ENCODE data around the gene RALGAPB. TPM values are rescaled to one million over a fixed set of nuclear protein-coding genes. Genes with fewer than 3 reads are reported as not detected.

The RALGAPB gene
- total and polyA plus RNA-seq, 2 of the 13 experiments (the other 11 are each of a cell fraction or from before 2014, with no cell fraction given): 17.6 to 30.6 TPM

GRCh38 chr20:38434770-38435554 is 37.7 kb upstream of the RALGAPB start, which contains the start of gene SNHG17 (continued):
- peak; percentile 91 for TF ChIP-seq GFI1 (CRISPR knock-in tag; IDR thresholded peaks at IDR 0.05; ENCODE audit: borderline replicate concordance)
- peak; percentile 74; the same call in 1 of the 2 replicates for TF ChIP-seq RBAK (CRISPR knock-in tag; IDR thresholded peaks at IDR 0.05)
- TF ChIP-seq, protein P1, sequence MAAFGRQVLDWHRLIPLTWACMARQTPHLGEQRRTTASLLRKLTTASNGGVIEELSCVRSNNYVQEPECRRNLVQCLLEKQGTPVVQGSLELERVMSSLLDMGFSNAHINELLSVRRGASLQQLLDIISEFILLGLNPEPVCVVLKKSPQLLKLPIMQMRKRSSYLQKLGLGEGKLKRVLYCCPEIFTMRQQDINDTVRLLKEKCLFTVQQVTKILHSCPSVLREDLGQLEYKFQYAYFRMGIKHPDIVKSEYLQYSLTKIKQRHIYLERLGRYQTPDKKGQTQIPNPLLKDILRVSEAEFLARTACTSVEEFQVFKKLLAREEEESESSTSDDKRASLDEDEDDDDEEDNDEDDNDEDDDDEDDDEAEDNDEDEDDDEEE (CRISPR knock-in tag; IDR thresholded peaks at IDR 0.05): peak; percentile 99
- TF ChIP-seq ZBTB21 (CRISPR knock-in tag; IDR thresholded peaks at IDR 0.05): peak; percentile 82
- TF ChIP-seq ARID5B (CRISPR knock-in tag; IDR thresholded peaks at IDR 0.05): peak; percentile 92
- TF ChIP-seq ETV5 (CRISPR knock-in tag; IDR thresholded peaks at IDR 0.05; ENCODE audit: borderline replicate concordance): peak; percentile 99
- TF ChIP-seq ZNF687 (CRISPR knock-in tag; IDR thresholded peaks at IDR 0.05): peak; percentile 99
- TF ChIP-seq KLF6 (CRISPR knock-in tag; IDR thresholded peaks at IDR 0.05): peak; percentile 100
- TF ChIP-seq RARG (CRISPR knock-in tag; IDR thresholded peaks at IDR 0.05; ENCODE audit: low read depth): peak; percentile 98
- peak; percentile 100 for TF ChIP-seq ZNF619 (CRISPR knock-in tag; IDR thresholded peaks at IDR 0.05)
- no peak for TF ChIP-seq LCORL (IDR thresholded peaks at IDR 0.05)
- peak; percentile 97 for TF ChIP-seq LCORL (CRISPR knock-in tag; IDR thresholded peaks at IDR 0.05)
- peak; percentile 100 for TF ChIP-seq CBX1 (IDR thresholded peaks at IDR 0.05; ENCODE audit: low read depth)
- TF ChIP-seq, protein P2, sequence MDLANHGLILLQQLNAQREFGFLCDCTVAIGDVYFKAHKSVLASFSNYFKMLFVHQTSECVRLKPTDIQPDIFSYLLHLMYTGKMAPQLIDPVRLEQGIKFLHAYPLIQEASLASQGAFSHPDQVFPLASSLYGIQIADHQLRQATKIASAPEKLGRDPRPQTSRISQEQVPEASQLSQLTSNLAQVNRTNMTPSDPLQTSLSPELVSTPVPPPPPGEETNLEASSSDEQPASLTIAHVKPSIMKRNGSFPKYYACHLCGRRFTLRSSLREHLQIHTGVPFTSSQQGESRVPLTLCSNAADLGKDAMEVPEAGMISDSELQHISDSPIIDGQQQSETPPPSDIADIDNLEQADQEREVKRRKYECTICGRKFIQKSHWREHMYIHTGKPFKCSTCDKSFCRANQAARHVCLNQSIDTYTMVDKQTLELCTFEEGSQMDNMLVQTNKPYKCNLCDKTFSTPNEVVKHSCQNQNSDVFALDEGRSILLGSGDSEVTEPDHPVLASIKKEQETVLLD (CRISPR knock-in tag; IDR thresholded peaks at IDR 0.05; ENCODE audit: low read depth): peak; percentile 100
- TF ChIP-seq GTF3A (CRISPR knock-in tag; conservative IDR thresholded peaks at IDR 0.05): peak; percentile 98
- TF ChIP-seq ZNF530 (CRISPR knock-in tag; IDR thresholded peaks at IDR 0.05; ENCODE audit: low read depth): 0 out of 2 replicates have a peak, but pooled peaks have one; percentile 14
- TF ChIP-seq, protein P3, sequence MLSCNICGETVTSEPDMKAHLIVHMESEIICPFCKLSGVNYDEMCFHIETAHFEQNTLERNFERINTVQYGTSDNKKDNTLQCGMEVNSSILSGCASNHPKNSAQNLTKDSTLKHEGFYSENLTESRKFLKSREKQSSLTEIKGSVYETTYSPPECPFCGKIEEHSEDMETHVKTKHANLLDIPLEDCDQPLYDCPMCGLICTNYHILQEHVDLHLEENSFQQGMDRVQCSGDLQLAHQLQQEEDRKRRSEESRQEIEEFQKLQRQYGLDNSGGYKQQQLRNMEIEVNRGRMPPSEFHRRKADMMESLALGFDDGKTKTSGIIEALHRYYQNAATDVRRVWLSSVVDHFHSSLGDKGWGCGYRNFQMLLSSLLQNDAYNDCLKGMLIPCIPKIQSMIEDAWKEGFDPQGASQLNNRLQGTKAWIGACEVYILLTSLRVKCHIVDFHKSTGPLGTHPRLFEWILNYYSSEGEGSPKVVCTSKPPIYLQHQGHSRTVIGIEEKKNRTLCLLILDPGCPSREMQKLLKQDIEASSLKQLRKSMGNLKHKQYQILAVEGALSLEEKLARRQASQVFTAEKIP (CRISPR knock-in tag; IDR thresholded peaks at IDR 0.05; ENCODE audit: borderline replicate concordance): no peak
